Gastrocnemius medialis (tissue), 4 donors: Measurements from ENCODE around the gene PTGS1.

Experiments used
- CTCF ChIP-seq, 5 experiments: fragments of 450-650 bp in 3 of 5; fragments of 200-600 bp in 2 of 5; sonication (generic) in 2 of 5; IDR thresholded peaks in 4 of 5; conservative IDR thresholded peaks in 1 of 5; 1 replicate in 4 of 5; 2 replicates in 1 of 5; pipeline ENCODE4 v1.5.1; 2016 to 2019; ENCODE audit warnings: antibody characterized with exemption in 5 of 5, mild to moderate bottlenecking in 3 of 5, moderate library complexity in 3 of 5
- POLR2A ChIP-seq, 2 donors: fragments of 450-650 bp; IDR thresholded peaks; one replicate each; pipeline ENCODE4 v1.6.1; 2017; ENCODE audit warnings: antibody characterized with exemption in 2 of 2, mild to moderate bottlenecking in 2 of 2, moderate library complexity in 2 of 2

GRCh38 chr9:122402403-122402871 lies 31.6 kb downstream of the PTGS1 start:
- TF ChIP-seq CTCF (IDR thresholded peaks at IDR 0.05 in 4 of 5, conservative IDR thresholded peaks at IDR 0.05 in 1 of 5) (no peak), POLR2A (IDR thresholded peaks at IDR 0.05) (no peak)
